IMR-90 (cell line): Measurements from ENCODE around the gene IL20. TPM values are rescaled to one million over a fixed set of nuclear protein-coding genes. Genes with fewer than 3 reads are reported as not detected.

ENCODE experiments used
- ATAC-seq: fragments of 200-7000 bp; cut with Tn5 transposase; 2 replicates; pipeline ENCODE4 v1.9.1; 2020; ENCODE audit warnings: low read depth, mild to moderate bottlenecking, moderate library complexity
- BruUV-seq: library from RNA; stranded (reverse); fragments of 400-500 nt; replicated peaks from 2 replicates; lab custom pipeline; 2021; lab: Mats Ljungman, UMichigan
- CTCF ChIA-PET: fragments of 300-600 bp; formaldehyde crosslinking; extraction: SDS; loops from one replicate; lab custom pipeline; 2021; ENCODE audit warnings: antibody characterized with exemption; lab: Yijun Ruan, JAX
- POLR2A ChIA-PET: fragments of 300-600 bp; sonication (Branson Sonifier 250); formaldehyde crosslinking; loops from one replicate; lab custom pipeline; 2022; ENCODE audit warnings: antibody characterized with exemption; ENCODE audit not compliant: unreplicated experiment; lab: Charles Lee
- DNase-seq: peaks from one replicate; pipeline ENCODE4 v3.0.0; 2013
- H2AFZ ChIP-seq: replicated peaks from 2 replicates; pipeline ENCODE3; 2013; ENCODE audit warnings: low read length, mild to moderate bottlenecking; ENCODE audit not compliant: poor library complexity
- H2AK5ac ChIP-seq: 2 replicates; pipeline ENCODE4 v1.6.1; 2013; ENCODE audit warnings: low read depth, low read length, inconsistent platforms
- H2AK9ac ChIP-seq: replicated peaks from 2 replicates; pipeline ENCODE3; 2013; ENCODE audit warnings: mild to moderate bottlenecking, low read depth, low read length, moderate library complexity; ENCODE audit not compliant: poor library complexity
- H2BK120ac ChIP-seq: 2 replicates; pipeline ENCODE4 v1.6.1; 2013; ENCODE audit warnings: low read depth, low read length, inconsistent platforms
- H2BK15ac ChIP-seq: 3 replicates; pipeline ENCODE4 v1.6.1; 2013; ENCODE audit warnings: low read depth, low read length, inconsistent platforms
- H2BK20ac ChIP-seq: 2 replicates; pipeline ENCODE4 v1.6.1; 2013; ENCODE audit warnings: low read depth, mild to moderate bottlenecking, inconsistent platforms, low read length, moderate library complexity
- H2BK5ac ChIP-seq: 2 replicates; pipeline ENCODE4 v1.6.1; 2013; ENCODE audit warnings: mild to moderate bottlenecking, low read depth, low read length, inconsistent platforms; ENCODE audit not compliant: poor library complexity, severe bottlenecking
- H3K14ac ChIP-seq: replicated peaks from 2 replicates; pipeline ENCODE4 v1.6.1; 2013; ENCODE audit warnings: low read depth, low read length, inconsistent platforms
- H3K18ac ChIP-seq: 2 replicates; pipeline ENCODE4 v1.6.1; 2013; ENCODE audit warnings: low read depth, low read length, control low read depth
- H3K23ac ChIP-seq: 2 replicates; pipeline ENCODE4 v1.6.1; 2013; ENCODE audit warnings: low read depth, low read length, inconsistent platforms
- H3K27ac ChIP-seq: 2 replicates; pipeline ENCODE4 v1.5.1; 2013; ENCODE audit warnings: mild to moderate bottlenecking, control low read depth, low read length; ENCODE audit not compliant: insufficient read depth
- H3K27me3 ChIP-seq: 2 replicates; pipeline ENCODE4 v1.6.1; 2013; ENCODE audit warnings: low read length; ENCODE audit not compliant: control insufficient read depth, insufficient read depth
- H3K36me3 ChIP-seq: 2 replicates; pipeline ENCODE4 v1.6.1; 2013; ENCODE audit warnings: low read length, mixed read lengths; ENCODE audit not compliant: control insufficient read depth, insufficient read depth
- H3K4ac ChIP-seq: 2 replicates; pipeline ENCODE4 v1.6.1; 2013; ENCODE audit warnings: low read depth, low read length, inconsistent platforms
- H3K4me1 ChIP-seq: 2 replicates; pipeline ENCODE4 v1.6.1; 2013; ENCODE audit warnings: low read length, mixed read lengths; ENCODE audit not compliant: control insufficient read depth, insufficient read depth
- H3K4me2 ChIP-seq: 2 replicates; pipeline ENCODE4 v1.6.1; 2013; ENCODE audit warnings: low read depth, mild to moderate bottlenecking, control low read depth, low read length, moderate library complexity
- H3K4me3 ChIP-seq: 2 replicates; pipeline ENCODE4 v1.5.1; 2013; ENCODE audit warnings: low read depth, mild to moderate bottlenecking, control low read depth, low read length, moderate library complexity; ENCODE audit not compliant: insufficient read depth
- H3K56ac ChIP-seq: 2 replicates; pipeline ENCODE4 v1.6.1; 2013; ENCODE audit warnings: low read length, inconsistent platforms; ENCODE audit not compliant: insufficient read depth; ENCODE audit errors: extremely low read depth
- H3K79me1 ChIP-seq, 2 experiments: 2 replicates each; pipeline ENCODE4 v1.6.1; 2013; ENCODE audit warnings: low read length in 2 of 2, inconsistent platforms in 1 of 2, low read depth in 1 of 2
- H3K9ac ChIP-seq: 2 replicates; pipeline ENCODE4 v1.6.1; 2013; ENCODE audit warnings: low read depth, low read length, control low read depth
- H3K9me1 ChIP-seq: 2 replicates; pipeline ENCODE4 v1.6.1; 2013; ENCODE audit warnings: low read length, inconsistent platforms; ENCODE audit not compliant: insufficient read depth
- H3K9me3 ChIP-seq: 2 replicates; pipeline ENCODE4 v1.6.1; 2013; ENCODE audit warnings: low read length; ENCODE audit not compliant: control insufficient read depth, insufficient read depth
- H4K20me1 ChIP-seq: 2 replicates; pipeline ENCODE4 v1.6.1; 2013; ENCODE audit warnings: low read length, inconsistent platforms; ENCODE audit not compliant: insufficient read depth
- H4K5ac ChIP-seq: 2 replicates; pipeline ENCODE4 v1.6.1; 2013; ENCODE audit warnings: mild to moderate bottlenecking, low read depth, low read length, control low read depth
- H4K8ac ChIP-seq, 2 experiments: 2 replicates each; pipeline ENCODE4 v1.6.1; 2013; ENCODE audit warnings: low read depth in 2 of 2, low read length in 2 of 2, control low read depth in 1 of 2, inconsistent platforms in 1 of 2
- H4K91ac ChIP-seq: 2 replicates; pipeline ENCODE4 v1.6.1; 2013; ENCODE audit warnings: low read depth, low read length, inconsistent platforms; ENCODE audit not compliant: insufficient read depth
- BHLHE40 ChIP-seq: fragments of 150-350 bp; IDR thresholded peaks from 2 replicates; pipeline ENCODE4 v1.6.1; 2016; ENCODE audit warnings: mild to moderate bottlenecking, low read depth, low read length
- CHD1 ChIP-seq: IDR thresholded peaks from 2 replicates; pipeline ENCODE4 v1.6.1; 2012; ENCODE audit warnings: low read depth, low read length, improper control_type of control experiment
- CTCF ChIP-seq: conservative IDR thresholded peaks from 2 replicates; pipeline ENCODE4 v1.5.1; 2012; ENCODE audit warnings: mild to moderate bottlenecking, low read depth, low read length, improper control_type of control experiment
- FOS ChIP-seq: fragments of 150-350 bp; IDR thresholded peaks from 2 replicates; pipeline ENCODE4 v1.6.1; 2016; ENCODE audit warnings: low read depth, low read length
- MXI1 ChIP-seq: IDR thresholded peaks from 2 replicates; pipeline ENCODE4 v1.6.1; 2012; ENCODE audit warnings: low read depth, mild to moderate bottlenecking, low read length, moderate library complexity, borderline replicate concordance
- NFE2L2 ChIP-seq: fragments of 150-350 bp; IDR thresholded peaks from 2 replicates; pipeline ENCODE4 v1.6.1; 2016; ENCODE audit warnings: low read depth, mild to moderate bottlenecking, low read length
- RFX5 ChIP-seq: IDR thresholded peaks from 2 replicates; pipeline ENCODE4 v1.8.0; 2012; ENCODE audit warnings: low read depth, mild to moderate bottlenecking, low read length, moderate library complexity
- WGBS, 2 experiments: methylation state at CpG; one replicate each; pipeline versions ENCODE4 v1.1.5 to v1.1.7; 2013; ENCODE audit warnings: missing lambda C conversion rate in 2 of 2; ENCODE audit not compliant: insufficient read length in 1 of 2; ENCODE audit errors: extremely low coverage in 2 of 2; 5-methylcytosine and 5-hydroxymethylcytosine counted together
- dilution Hi-C: fragments of 300-500 bp; cut with HindIII; formaldehyde crosslinking; loops from one replicate; pipeline ENCODE4 v1.14.3; 2018; ENCODE audit warnings: low sequenced_read_pairs; ENCODE audit not compliant: unreplicated experiment
- in situ Hi-C: fragments of 300-500 bp; cut with MboI; formaldehyde crosslinking; loops from 3 replicates; pipeline ENCODE4 v1.14.3; 2019; ENCODE audit warnings: low sequenced_read_pairs, inconsistent platforms, mixed read lengths
- intact Hi-C: fragments of 100-400 bp; cut with micrococcal nuclease; formaldehyde crosslinking; loops from 2 replicates; pipeline ENCODE4 v1.10.0; 2022
- polyA plus RNA-seq, 3 experiments: library from polyadenylated mRNA; depleted of rRNA; stranded (reverse); fragments of >200 nt; gene quantifications; 2 replicates each; pipeline ENCODE4 v1.2.3, GENCODE V29; 2012; ENCODE audit warnings: low replicate concordance in 1 of 3
- total RNA-seq: library from RNA; depleted of rRNA; stranded (reverse); fragments of >200 nt; gene quantifications from 2 replicates; pipeline ENCODE4 v1.2.3, GENCODE V29; 2012

The IL20 gene
- total and polyA plus RNA-seq, 2 of the 4 experiments (the other 2 are of a cell fraction), result not detected

GRCh38 chr1:206850401-206850800 is 15.0 kb upstream of the IL20 start:
- dilution Hi-C loops, result no loop called here
- no TSS peak for BruUV-seq
- WGBS, 2 experiments, result no CpG with 5 or more reads among the region's 2 CpGs

More at GRCh38 chr1:206850401-206850800, 15.0 kb upstream of the IL20 start:
- Histone ChIP-seq H4K5ac (no peak overlapping the region), H2BK15ac (no peak overlapping the region), H3K4me2 (no peak overlapping the region), H2AFZ (no peak overlapping the region), H3K9ac (no peak overlapping the region), H3K9me1 (0 out of 2 replicates have a peak, but pooled peaks cover 4% of the 10 kb centered on the region), H3K4ac (no peak overlapping the region), H3K27ac (no peak overlapping the region), H2BK5ac (no peak overlapping the region), H3K23ac (no peak overlapping the region), H3K36me3 (no peaks in the 10 kb centered on the region), H3K9me3 (no peaks in the 10 kb centered on the region), H2AK5ac (no peak overlapping the region), H3K4me1 (peaks cover 2% of the 10 kb centered on the region; the same call in 1 of the 2 replicates), H3K79me1 (no peaks in the 10 kb centered on the region), H3K18ac (no peak overlapping the region), H3K27me3 (0 out of 2 replicates have a peak, but pooled peaks cover 2% of the 10 kb centered on the region), H3K14ac (no peak overlapping the region), H2BK20ac (no peak overlapping the region), H3K4me3 (no peak overlapping the region), H4K8ac (no peak overlapping the region), H2BK120ac (no peak overlapping the region), H4K91ac (no peak overlapping the region), H4K20me1 (no peaks in the 10 kb centered on the region), H3K56ac (no peak overlapping the region), H2AK9ac (no peak overlapping the region)
- DNase-seq, result no peak
- intact Hi-C loops (no loop called here), in situ Hi-C loops (no loop called here)
- no peak for TF ChIP-seq CTCF
- no peak for TF ChIP-seq BHLHE40
- TF ChIP-seq CHD1, result no peak
- no peak for TF ChIP-seq MXI1
- no peak for TF ChIP-seq RFX5
- TF ChIP-seq NFE2L2, result no peak
- no peak for TF ChIP-seq FOS
- CTCF ChIA-PET, result interaction anchor here (1.1 kb wide), 1 partner anchor 14 kb away, joined by 4 read pairs; the partner anchor contains the start of gene IL20
- no peak for ATAC-seq
- POLR2A ChIA-PET, result no interaction called here
